ENCODE data around the gene RAD52.

Gene RAD52

DNA sequence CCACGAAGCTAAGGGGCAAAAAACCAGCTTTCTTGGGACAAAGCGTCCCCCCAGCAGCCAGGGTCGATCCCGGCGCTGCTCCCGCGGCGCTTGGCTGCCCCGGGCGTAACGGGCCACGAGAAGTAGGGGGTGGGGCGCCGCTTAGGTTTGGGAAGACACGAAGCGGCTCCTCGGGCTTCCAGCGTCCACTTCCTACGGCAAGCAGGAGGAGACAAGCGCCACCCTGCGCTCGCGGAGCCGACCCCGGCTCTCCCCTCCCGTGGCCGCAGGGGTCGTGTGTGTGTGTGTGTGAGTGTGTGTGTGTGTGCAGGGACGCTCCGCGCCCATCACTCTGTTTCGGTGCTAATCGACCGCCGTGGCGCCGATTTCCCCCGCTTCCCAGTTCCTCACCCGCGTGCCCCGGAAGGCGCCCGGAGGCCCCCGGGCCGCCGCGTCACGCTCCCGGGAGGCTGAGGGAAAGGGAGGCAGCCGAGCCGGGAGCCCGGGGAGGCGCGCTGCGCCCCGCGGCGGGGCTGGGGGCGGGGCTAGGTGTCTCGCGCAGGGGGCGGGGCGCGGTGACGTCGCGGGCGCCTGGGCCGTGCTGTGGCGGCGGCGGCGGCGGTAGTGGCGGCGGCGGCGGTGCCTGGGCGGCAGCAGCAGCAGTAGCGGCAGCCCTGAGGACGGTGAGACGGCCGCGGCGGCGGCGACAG is 41.3 kb upstream of the RAD52 start, which contains the start of gene ERC1:
Gene ERC1, plus strand, starts transcription at position 563 of the 689 bp plus-strand sequence. CDS start 36,681 bp downstream, outside the sequence.
- TF ChIP-seq, protein P1, sequence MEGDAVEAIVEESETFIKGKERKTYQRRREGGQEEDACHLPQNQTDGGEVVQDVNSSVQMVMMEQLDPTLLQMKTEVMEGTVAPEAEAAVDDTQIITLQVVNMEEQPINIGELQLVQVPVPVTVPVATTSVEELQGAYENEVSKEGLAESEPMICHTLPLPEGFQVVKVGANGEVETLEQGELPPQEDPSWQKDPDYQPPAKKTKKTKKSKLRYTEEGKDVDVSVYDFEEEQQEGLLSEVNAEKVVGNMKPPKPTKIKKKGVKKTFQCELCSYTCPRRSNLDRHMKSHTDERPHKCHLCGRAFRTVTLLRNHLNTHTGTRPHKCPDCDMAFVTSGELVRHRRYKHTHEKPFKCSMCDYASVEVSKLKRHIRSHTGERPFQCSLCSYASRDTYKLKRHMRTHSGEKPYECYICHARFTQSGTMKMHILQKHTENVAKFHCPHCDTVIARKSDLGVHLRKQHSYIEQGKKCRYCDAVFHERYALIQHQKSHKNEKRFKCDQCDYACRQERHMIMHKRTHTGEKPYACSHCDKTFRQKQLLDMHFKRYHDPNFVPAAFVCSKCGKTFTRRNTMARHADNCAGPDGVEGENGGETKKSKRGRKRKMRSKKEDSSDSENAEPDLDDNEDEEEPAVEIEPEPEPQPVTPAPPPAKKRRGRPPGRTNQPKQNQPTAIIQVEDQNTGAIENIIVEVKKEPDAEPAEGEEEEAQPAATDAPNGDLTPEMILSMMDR (IDR thresholded peaks at IDR 0.05; ENCODE audit: insufficient read depth, missing control alignments): no peak
- DNase-seq (ENCODE audit: insufficient read length, low spot score) (peak; percentile 76), FAIRE-seq (no peak)

DNA sequence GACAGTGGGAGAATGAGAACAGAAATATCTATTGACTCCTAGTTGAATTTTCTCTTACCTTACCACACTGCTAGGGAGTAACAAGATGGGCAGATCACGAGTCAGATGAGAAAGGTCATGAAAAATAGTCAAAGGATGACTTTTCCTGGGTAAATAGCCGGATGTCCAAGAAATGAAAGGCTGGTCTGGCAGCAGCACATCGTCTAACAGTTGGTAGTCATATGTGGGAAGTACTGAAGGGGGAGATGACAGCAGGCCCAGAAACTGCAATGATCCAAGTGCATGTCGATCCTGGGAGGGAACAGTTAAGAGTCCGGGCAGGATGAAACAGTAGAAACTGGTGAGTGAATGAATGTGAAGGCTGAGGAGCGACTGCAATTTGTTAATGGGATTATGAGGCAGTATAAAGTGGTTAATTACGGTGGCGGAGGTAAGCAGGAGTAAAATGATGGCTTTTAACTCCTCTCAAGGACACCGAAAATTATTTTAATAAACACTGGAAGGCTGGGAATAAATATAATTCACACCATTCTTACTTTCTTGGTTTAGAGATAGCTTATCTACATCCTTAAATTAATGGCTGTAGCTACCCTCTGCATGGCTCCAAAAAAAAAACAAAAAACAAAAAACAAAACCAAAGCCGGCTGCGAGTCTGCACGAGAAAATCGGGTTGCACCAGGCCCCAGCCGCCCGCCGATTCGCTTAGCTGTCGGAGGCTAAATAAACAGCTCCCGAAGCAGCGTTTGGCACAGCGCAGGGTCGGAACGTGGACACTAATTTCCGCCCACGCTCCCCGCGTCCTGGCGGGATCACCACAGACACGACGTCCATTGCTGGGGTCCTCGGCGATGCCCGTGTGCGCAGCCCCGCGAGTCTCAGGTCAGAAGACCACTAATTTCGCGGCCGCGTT is 40.5 kb upstream of the RAD52 start:
- TF ChIP-seq, protein P1 (IDR thresholded peaks at IDR 0.05; ENCODE audit: insufficient read depth, missing control alignments): no peak

DNA sequence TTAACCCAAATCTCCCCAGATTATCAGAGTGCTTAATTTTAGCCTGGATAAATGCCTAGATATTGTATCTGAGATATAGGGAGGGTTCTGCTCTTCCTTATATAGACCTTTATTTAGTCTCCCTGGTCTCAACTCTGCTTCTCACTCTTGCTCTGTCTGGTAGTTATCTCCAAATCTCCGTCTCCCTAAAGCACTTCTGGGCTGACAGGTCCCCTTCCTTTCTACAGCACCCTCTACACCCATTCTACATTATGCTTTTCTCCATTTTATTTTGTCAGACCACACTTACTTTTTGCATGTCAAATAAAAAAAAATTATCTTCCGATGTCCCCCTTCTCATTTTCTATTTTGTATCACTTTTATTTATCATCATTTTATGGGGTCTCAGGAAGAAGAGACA is 39.6 kb upstream of the RAD52 start:
- TF ChIP-seq, protein P1 (IDR thresholded peaks at IDR 0.05; ENCODE audit: insufficient read depth, missing control alignments): no peak
- no peak for FAIRE-seq
- no peak for DNase-seq (ENCODE audit: insufficient read length, low spot score)

More for the DNA sequence above, 40.5 kb upstream of the RAD52 start:
- no peak for DNase-seq (ENCODE audit: insufficient read length, low spot score)
- FAIRE-seq: no peak

DNA sequence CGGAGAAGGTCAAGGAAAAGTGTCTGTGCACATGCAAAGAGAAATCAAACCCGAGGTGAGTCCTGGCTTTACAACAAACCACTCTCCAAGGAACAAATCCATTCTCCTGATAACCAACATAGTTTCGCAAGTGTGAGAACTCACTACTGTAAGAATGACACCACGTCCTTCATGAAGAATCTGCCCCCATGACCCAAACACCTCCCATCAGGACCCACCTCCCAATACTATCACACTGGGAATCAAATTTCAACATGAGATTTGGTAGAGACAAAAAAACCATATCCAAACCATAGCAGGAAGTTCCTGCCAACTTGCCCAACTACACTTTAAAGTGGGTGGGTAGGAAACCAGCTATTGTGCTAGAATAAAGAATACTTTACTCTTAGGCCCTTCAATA is 39.2 kb upstream of the RAD52 start:
- TF ChIP-seq, protein P1 (IDR thresholded peaks at IDR 0.05; ENCODE audit: insufficient read depth, missing control alignments): no peak
- FAIRE-seq (no peak), DNase-seq (ENCODE audit: insufficient read length, low spot score) (no peak)

DNA sequence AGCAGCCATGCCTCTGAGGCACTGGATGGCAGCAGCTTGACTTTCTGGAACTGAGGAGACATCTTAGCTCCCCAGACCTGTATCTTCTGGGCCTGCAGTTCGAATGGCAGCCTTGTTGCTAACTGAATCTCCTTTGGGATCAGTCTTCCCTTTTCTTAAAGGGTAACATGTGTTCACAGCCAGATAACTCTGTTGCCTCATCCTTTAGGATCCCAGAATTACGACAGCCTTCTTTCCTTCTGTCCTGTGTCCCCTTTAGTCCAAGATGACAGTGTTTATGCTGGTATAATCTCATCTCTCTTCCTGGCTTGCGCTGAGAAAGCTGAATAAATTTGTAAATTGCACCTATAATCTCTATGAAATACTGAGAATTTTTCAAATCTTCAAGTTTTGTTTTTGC is 32.5 kb upstream of the RAD52 start:
- TF ChIP-seq, protein P1 (IDR thresholded peaks at IDR 0.05; ENCODE audit: insufficient read depth, missing control alignments): no peak
- FAIRE-seq (no peak), DNase-seq (ENCODE audit: insufficient read length, low spot score) (no peak)

DNA sequence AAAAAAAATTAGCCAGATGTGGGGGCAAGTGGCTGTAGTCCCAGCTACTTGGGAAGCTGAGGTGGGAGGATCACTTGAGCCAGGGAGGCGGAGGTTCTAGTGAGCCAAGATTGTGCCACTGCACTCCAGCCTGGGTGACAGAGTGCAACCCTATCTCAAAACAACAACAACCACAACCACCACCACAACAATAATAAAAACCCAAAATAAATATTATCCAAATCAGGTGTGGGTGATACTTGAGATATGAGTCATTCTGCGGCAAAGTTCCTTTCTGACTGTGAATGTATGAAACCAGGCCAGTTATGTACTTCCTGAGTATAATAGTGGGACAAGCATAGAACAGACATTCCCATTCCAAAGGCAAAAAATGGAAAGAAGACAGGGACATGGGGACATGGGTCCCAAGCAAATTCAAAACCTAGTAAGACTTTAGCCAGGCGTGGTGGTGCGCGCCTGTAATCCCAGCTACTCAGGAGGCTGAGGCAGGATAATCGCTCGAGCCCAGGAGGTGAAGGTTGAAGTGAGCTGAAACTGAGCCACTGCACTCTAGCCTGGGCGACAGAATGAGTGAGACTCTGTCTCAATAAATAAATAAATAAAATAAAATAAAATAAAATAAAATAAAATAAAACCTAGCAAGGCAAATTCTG is 31.8 kb upstream of the RAD52 start:
- DNase-seq (ENCODE audit: insufficient read length, low spot score): no peak
- TF ChIP-seq, protein P1 (IDR thresholded peaks at IDR 0.05; ENCODE audit: insufficient read depth, missing control alignments): no peak
- no peak for FAIRE-seq
